Choroid plexus epithelial cell (primary cell): ENCODE measurements around the gene MRPL9.
A peak's percentile ranks its signal among the peaks of the same experiment; 100 is the strongest.

Source experiments
- DNase-seq: peaks from one replicate; pipeline ENCODE4 v3.0.0-alpha.2; 2010; ENCODE audit warnings: low read depth
- H3K4me3 ChIP-seq: 2 replicates; pipeline ENCODE4 v1.5.1; 2011; ENCODE audit warnings: low read depth, mild to moderate bottlenecking, control low read depth, low read length, moderate library complexity
- CTCF ChIP-seq: conservative IDR thresholded peaks from 2 replicates; pipeline ENCODE4 v1.5.1; 2011; ENCODE audit warnings: low read depth, mild to moderate bottlenecking, control low read depth, inconsistent platforms, low read length, moderate library complexity

MRPL9 gene

GRCh38 chr1:151729966-151730291, 33.4 kb downstream of the MRPL9 start:
- DNase-seq, result no peak
- H3K4me3 ChIP-seq, result no peak overlapping the region
- no peak for TF ChIP-seq CTCF

GRCh38 chr1:151729157-151729965, 33.9 kb downstream of the MRPL9 start:
- no peak overlapping the region for H3K4me3 ChIP-seq
- DNase-seq, result no peak
- no peak for TF ChIP-seq CTCF

GRCh38 chr1:151728151-151729054, 34.9 kb downstream of the MRPL9 start:
- no peak for TF ChIP-seq CTCF
- H3K4me3 ChIP-seq, result no peak overlapping the region
- DNase-seq, result peak; percentile 39

- no peak overlapping the region for H3K4me3 ChIP-seq
- DNase-seq, result no peak
- TF ChIP-seq CTCF, result no peak
These were observed 39.4 kb downstream of the MRPL9 start for GRCh38 chr1:151723726-151724370.

GRCh38 chr1:151721788-151722510, 41.3 kb downstream of the MRPL9 start:
- no peak for DNase-seq
- TF ChIP-seq CTCF, result no peak
- H3K4me3 ChIP-seq, result peak overlapping the region; percentile 47

GRCh38 chr1:151720974-151721787, 42.1 kb downstream of the MRPL9 start, which contains the start of gene RIIAD1:
Gene RIIAD1 (plus strand): TSS chr1:151721522. CDS start chr1:151721537, 15 bp downstream.
- H3K4me3 ChIP-seq, result peak within 1 kb of the TSS; percentile 47
- peak; percentile 25 for DNase-seq
- no peak for TF ChIP-seq CTCF
